Nephron progenitor cell (in vitro differentiated cells): ENCODE data around the gene EXOC3L1.

Experiments used
- DNase-seq: peaks from one replicate; pipeline ENCODE4 v3.0.0; 2021
- H3K27ac Mint-ChIP-seq: 2 replicates; pipeline ENCODE4 v1.8.0; 2021; ENCODE audit warnings: mild to moderate bottlenecking, moderate library complexity, mixed read lengths
- H3K27me3 Mint-ChIP-seq: 2 replicates; pipeline ENCODE4 v1.8.0; 2021; ENCODE audit warnings: mild to moderate bottlenecking, low read depth, mixed read lengths; ENCODE audit not compliant: poor library complexity
- H3K36me3 Mint-ChIP-seq: 2 replicates; pipeline ENCODE4 v1.8.0; 2021; ENCODE audit warnings: low read depth, mixed read lengths
- H3K4me1 Mint-ChIP-seq: 2 replicates; pipeline ENCODE4 v1.8.0; 2021; ENCODE audit warnings: mixed read lengths
- H3K4me3 Mint-ChIP-seq: 2 replicates; pipeline ENCODE4 v1.8.0; 2021; ENCODE audit warnings: mild to moderate bottlenecking, moderate library complexity, mixed read lengths
- H3K9me3 Mint-ChIP-seq: 2 replicates; pipeline ENCODE4 v1.8.0; 2021; ENCODE audit warnings: mild to moderate bottlenecking, moderate library complexity, mixed read lengths
- CTCF ChIP-seq: fragments of 200-600 bp; sonication (generic); IDR thresholded peaks from 2 replicates; pipeline ENCODE4 v1.5.0; 2021; ENCODE audit warnings: antibody characterized with exemption

The EXOC3L1 gene

GRCh38 chr16:67211674-67212073 is 21.7 kb upstream of the EXOC3L1 start:
- Mint-ChIP-seq H3K4me1 (no peaks in the 10 kb centered on the region), H3K27me3 (peaks cover 15% of the 10 kb centered on the region), H3K36me3 (no peaks in the 10 kb centered on the region), H3K4me3 (no peak overlapping the region), H3K9me3 (no peaks in the 10 kb centered on the region), H3K27ac (peak overlapping the region; percentile 71)
- no peak for TF ChIP-seq CTCF
- no peak for DNase-seq

GRCh38 chr16:67210069-67210937 is 20.4 kb upstream of the EXOC3L1 start:
- DNase-seq, result no peak
- no peak for TF ChIP-seq CTCF
- Mint-ChIP-seq H3K36me3 (no peaks in the 10 kb centered on the region), H3K27me3 (peaks cover 10% of the 10 kb centered on the region), H3K4me1 (no peaks in the 10 kb centered on the region), H3K9me3 (no peaks in the 10 kb centered on the region), H3K4me3 (no peak overlapping the region), H3K27ac (no peak overlapping the region)

GRCh38 chr16:67209565-67209964 is 19.6 kb upstream of the EXOC3L1 start:
- Mint-ChIP-seq H3K9me3 (no peaks in the 10 kb centered on the region), H3K27ac (no peak overlapping the region), H3K4me1 (no peaks in the 10 kb centered on the region), H3K27me3 (peaks cover 10% of the 10 kb centered on the region), H3K36me3 (no peaks in the 10 kb centered on the region), H3K4me3 (no peak overlapping the region)
- no peak for TF ChIP-seq CTCF
- DNase-seq, result no peak

GRCh38 chr16:67208154-67208896 is 18.4 kb upstream of the EXOC3L1 start:
- Mint-ChIP-seq H3K9me3 (no peaks in the 10 kb centered on the region), H3K4me1 (no peaks in the 10 kb centered on the region), H3K27ac (no peak overlapping the region), H3K4me3 (no peak overlapping the region), H3K36me3 (no peaks in the 10 kb centered on the region), H3K27me3 (peaks cover 7% of the 10 kb centered on the region)
- no peak for DNase-seq
- no peak for TF ChIP-seq CTCF

GRCh38 chr16:67207249-67208091 is 17.5 kb upstream of the EXOC3L1 start:
- Mint-ChIP-seq H3K9me3 (no peaks in the 10 kb centered on the region), H3K27ac (no peak overlapping the region), H3K27me3 (peaks cover 6% of the 10 kb centered on the region), H3K4me1 (no peaks in the 10 kb centered on the region), H3K4me3 (no peak overlapping the region), H3K36me3 (no peaks in the 10 kb centered on the region)
- TF ChIP-seq CTCF, result no peak
- no peak for DNase-seq
